Measurements from ENCODE around the gene MLLT10. TPM values are rescaled to one million over a fixed set of nuclear protein-coding genes. Genes with fewer than 3 reads are reported as not detected.

MLLT10 gene
- total RNA-seq, 1 donor from 2014 or later, result 43.9 TPM

DNA sequence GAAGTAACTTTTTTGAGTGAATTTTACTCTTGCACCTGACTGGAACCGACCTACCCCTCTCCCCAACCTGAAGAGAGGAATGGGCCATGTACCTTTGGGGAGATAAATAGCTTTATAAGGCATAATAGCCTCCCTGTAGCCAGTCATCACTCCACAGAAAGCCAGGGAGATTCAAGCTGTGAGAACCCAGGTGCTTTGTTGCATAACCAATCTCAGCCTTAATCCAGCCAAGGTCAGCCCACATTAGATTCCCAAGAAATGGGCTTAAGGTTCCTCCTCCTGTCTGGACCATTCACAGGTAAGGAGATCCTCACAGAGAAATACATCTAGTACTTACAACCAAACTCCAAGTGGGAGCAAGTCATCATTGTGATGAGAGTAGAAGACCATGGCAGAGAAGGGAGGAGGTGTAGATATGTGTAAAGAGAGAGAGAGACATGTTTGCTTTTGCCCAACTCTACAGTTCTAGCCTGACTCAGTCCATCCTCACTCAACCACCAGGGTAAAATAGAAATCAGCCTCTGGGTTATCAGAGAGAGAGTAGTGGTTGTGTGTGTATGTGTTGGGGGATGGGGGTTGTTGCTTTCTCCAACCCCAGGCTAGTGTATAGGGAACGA, 32.2 kb upstream of the MLLT10 start:
- no peak for TF ChIP-seq CTCF (IDR thresholded peaks at IDR 0.05)
- no peaks in the 10 kb centered on the region for H3K9me3 Mint-ChIP-seq (ENCODE audit: unreplicated experiment)
- DNase-seq (ENCODE audit: extremely low spot score, unreplicated experiment), result peak; percentile 11
- peaks cover 5% of the 10 kb centered on the region for H3K27me3 Mint-ChIP-seq (ENCODE audit: unreplicated experiment)
- no peaks in the 10 kb centered on the region for H3K36me3 Mint-ChIP-seq (ENCODE audit: unreplicated experiment)
- peaks cover 21% of the 10 kb centered on the region for H3K4me1 Mint-ChIP-seq (ENCODE audit: unreplicated experiment)
- no peak overlapping the region for H3K4me3 Mint-ChIP-seq (ENCODE audit: unreplicated experiment)
- H3K27ac Mint-ChIP-seq (ENCODE audit: unreplicated experiment), result no peak overlapping the region

GRCh38 chr10:21502348-21502740, 31.7 kb upstream of the MLLT10 start:
- DNase-seq (ENCODE audit: extremely low spot score, unreplicated experiment), result peak; percentile 36
- Mint-ChIP-seq H3K27me3 (ENCODE audit: unreplicated experiment) (peaks cover 5% of the 10 kb centered on the region), H3K4me3 (ENCODE audit: unreplicated experiment) (no peak overlapping the region), H3K36me3 (ENCODE audit: unreplicated experiment) (no peaks in the 10 kb centered on the region), H3K27ac (ENCODE audit: unreplicated experiment) (no peak overlapping the region), H3K9me3 (ENCODE audit: unreplicated experiment) (no peaks in the 10 kb centered on the region), H3K4me1 (ENCODE audit: unreplicated experiment) (peaks cover 20% of the 10 kb centered on the region)
- TF ChIP-seq CTCF (IDR thresholded peaks at IDR 0.05), result no peak

DNA sequence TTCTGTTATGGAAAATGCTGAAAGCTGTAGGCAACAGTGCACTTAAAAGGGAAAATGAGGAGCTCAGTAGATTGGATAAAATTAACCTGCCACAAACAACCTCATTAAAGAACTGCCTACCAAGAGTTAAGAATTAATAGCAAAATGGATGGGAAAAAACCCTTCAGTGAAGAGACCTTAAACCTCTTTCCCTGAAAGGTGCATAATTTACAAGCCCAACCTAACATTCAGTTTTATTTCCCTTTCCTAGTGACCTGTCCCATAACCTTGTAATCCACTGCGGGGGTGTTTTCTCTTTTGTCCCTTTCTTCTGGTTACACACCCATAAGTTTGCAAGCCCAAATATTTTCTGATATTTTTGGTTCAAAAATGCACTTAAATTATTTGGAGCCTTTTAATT, 30.5 kb upstream of the MLLT10 start:
- Mint-ChIP-seq H3K36me3 (ENCODE audit: unreplicated experiment) (no peaks in the 10 kb centered on the region), H3K27ac (ENCODE audit: unreplicated experiment) (no peak overlapping the region), H3K4me3 (ENCODE audit: unreplicated experiment) (no peak overlapping the region), H3K4me1 (ENCODE audit: unreplicated experiment) (peaks cover 14% of the 10 kb centered on the region), H3K27me3 (ENCODE audit: unreplicated experiment) (peaks cover 5% of the 10 kb centered on the region), H3K9me3 (ENCODE audit: unreplicated experiment) (no peaks in the 10 kb centered on the region)
- no peak for DNase-seq (ENCODE audit: extremely low spot score, unreplicated experiment)
- TF ChIP-seq CTCF (IDR thresholded peaks at IDR 0.05), result no peak

DNA sequence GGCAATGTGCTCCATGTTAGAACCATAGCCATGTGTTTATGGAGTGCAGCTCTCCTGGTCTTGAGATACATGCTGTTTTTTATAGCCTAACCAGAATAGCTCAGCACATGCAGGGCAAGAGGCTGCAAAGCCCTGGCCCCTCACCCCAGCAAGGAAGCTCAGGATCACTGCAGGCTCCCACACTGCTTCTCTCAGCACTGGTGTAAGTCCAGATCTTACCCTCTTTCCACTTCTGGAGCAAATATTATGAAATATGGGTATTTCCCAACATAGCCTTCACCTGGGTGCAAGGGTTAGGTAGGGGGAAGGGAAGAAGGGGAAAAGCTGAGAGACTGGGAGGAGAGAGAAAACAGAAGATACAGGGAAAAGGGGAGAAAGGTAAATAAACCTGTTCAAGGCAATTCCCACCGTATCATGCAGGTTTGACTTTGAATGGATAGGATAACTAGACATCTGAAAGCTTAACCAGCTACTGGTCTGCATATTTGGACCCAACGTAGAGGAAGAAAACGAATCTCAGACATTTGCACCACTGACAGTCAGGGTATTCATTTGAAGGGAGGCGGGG, 28.2 kb upstream of the MLLT10 start:
- DNase-seq (ENCODE audit: extremely low spot score, unreplicated experiment), result peak; percentile 42
- Mint-ChIP-seq H3K9me3 (ENCODE audit: unreplicated experiment) (no peaks in the 10 kb centered on the region), H3K4me3 (ENCODE audit: unreplicated experiment) (no peak overlapping the region), H3K36me3 (ENCODE audit: unreplicated experiment) (no peaks in the 10 kb centered on the region), H3K27ac (ENCODE audit: unreplicated experiment) (no peak overlapping the region), H3K4me1 (ENCODE audit: unreplicated experiment) (peaks cover 24% of the 10 kb centered on the region), H3K27me3 (ENCODE audit: unreplicated experiment) (no peaks in the 10 kb centered on the region)
- TF ChIP-seq CTCF (IDR thresholded peaks at IDR 0.05), result no peak

- H3K4me3 Mint-ChIP-seq (ENCODE audit: unreplicated experiment), result no peak overlapping the region
- peak; percentile 10 for DNase-seq (ENCODE audit: extremely low spot score, unreplicated experiment)
- no peak overlapping the region for H3K27ac Mint-ChIP-seq (ENCODE audit: unreplicated experiment)
- no peaks in the 10 kb centered on the region for H3K27me3 Mint-ChIP-seq (ENCODE audit: unreplicated experiment)
- no peak for TF ChIP-seq CTCF (IDR thresholded peaks at IDR 0.05)
- no peaks in the 10 kb centered on the region for H3K36me3 Mint-ChIP-seq (ENCODE audit: unreplicated experiment)
- H3K4me1 Mint-ChIP-seq (ENCODE audit: unreplicated experiment), result peaks cover 26% of the 10 kb centered on the region
- H3K9me3 Mint-ChIP-seq (ENCODE audit: unreplicated experiment), result no peaks in the 10 kb centered on the region
Measured at GRCh38 chr10:21506351-21506750, 27.7 kb upstream of the MLLT10 start.

All from osteocyte (in vitro differentiated cells).